Neuronal stem cell (in vitro differentiated cells): ENCODE measurements around the gene YBX2.

ENCODE experiments used
- DNase-seq: peaks from one replicate; pipeline ENCODE4 v3.0.0-alpha.2; 2013; ENCODE audit warnings: low spot score
- H2AFZ ChIP-seq: one replicate; pipeline ENCODE4 v1.6.1; 2013; ENCODE audit warnings: mild to moderate bottlenecking, low read length, inconsistent platforms
- H2AK5ac ChIP-seq: 2 replicates; pipeline ENCODE4 v1.6.1; 2013; ENCODE audit warnings: low read depth, mild to moderate bottlenecking, inconsistent platforms, low read length, moderate library complexity, mixed read lengths
- H2BK120ac ChIP-seq: 2 replicates; pipeline ENCODE4 v1.6.1; 2013; ENCODE audit warnings: low read depth, mild to moderate bottlenecking, inconsistent platforms, low read length, moderate library complexity, mixed read lengths
- H2BK12ac ChIP-seq: one replicate; pipeline ENCODE4 v1.6.1; 2013; ENCODE audit warnings: low read length, inconsistent platforms
- H2BK15ac ChIP-seq: 2 replicates; pipeline ENCODE4 v1.6.1; 2013; ENCODE audit warnings: mild to moderate bottlenecking, low read length, inconsistent platforms, mixed read lengths
- H2BK5ac ChIP-seq: one replicate; pipeline ENCODE4 v1.6.1; 2013; ENCODE audit warnings: inconsistent platforms, mild to moderate bottlenecking, low read length, moderate library complexity
- H3K14ac ChIP-seq: one replicate; pipeline ENCODE4 v1.6.1; 2013; ENCODE audit warnings: low read length, inconsistent platforms
- H3K18ac ChIP-seq: 2 replicates; pipeline ENCODE4 v1.6.1; 2013; ENCODE audit warnings: low read length, inconsistent platforms
- H3K23ac ChIP-seq: 2 replicates; pipeline ENCODE4 v1.6.1; 2013; ENCODE audit warnings: low read depth, mild to moderate bottlenecking, mixed read lengths, low read length, inconsistent platforms; ENCODE audit not compliant: poor library complexity
- H3K27ac ChIP-seq: replicated peaks from 3 replicates; pipeline ENCODE4 v1.5.1; 2013; ENCODE audit warnings: low read length, inconsistent platforms
- H3K27me3 ChIP-seq, 3 experiments: 2 replicates each; pipeline ENCODE4 v1.6.1; 2013; ENCODE audit warnings: low read length in 3 of 3, mild to moderate bottlenecking in 2 of 3, inconsistent platforms in 1 of 3, low read depth in 1 of 3, mixed read lengths in 1 of 3, moderate library complexity in 1 of 3; ENCODE audit not compliant: control insufficient read depth in 3 of 3, insufficient read depth in 3 of 3
- H3K36me3 ChIP-seq, 2 donors: replicated peaks in 1 of 2; 2 replicates each; pipeline ENCODE4 v1.6.1; 2013; ENCODE audit warnings: low read length in 2 of 2; ENCODE audit not compliant: control insufficient read depth in 2 of 2, insufficient read depth in 2 of 2
- H3K4ac ChIP-seq: 2 replicates; pipeline ENCODE4 v1.6.1; 2013; ENCODE audit warnings: inconsistent platforms, mild to moderate bottlenecking, low read length, moderate library complexity
- H3K4me1 ChIP-seq, 2 donors: 1 replicate in 1 of 2; 2 replicates in 1 of 2; pipeline ENCODE4 v1.6.1; 2013; ENCODE audit warnings: low read length in 2 of 2, low read depth in 1 of 2; ENCODE audit not compliant: control insufficient read depth in 2 of 2, insufficient read depth in 1 of 2
- H3K4me2 ChIP-seq: one replicate; pipeline ENCODE4 v1.6.1; 2013; ENCODE audit warnings: mild to moderate bottlenecking, low read length, inconsistent platforms; ENCODE audit not compliant: insufficient read depth, poor library complexity, severe bottlenecking
- H3K4me3 ChIP-seq, 2 donors: 2 replicates each; pipeline ENCODE4 v1.5.1; 2013; ENCODE audit warnings: low read length in 2 of 2, mild to moderate bottlenecking in 2 of 2, inconsistent platforms in 1 of 2, moderate library complexity in 1 of 2
- H3K79me1 ChIP-seq: one replicate; pipeline ENCODE4 v1.6.1; 2013; ENCODE audit warnings: low read depth, mild to moderate bottlenecking, inconsistent platforms, low read length, moderate library complexity
- H3K9ac ChIP-seq: one replicate; pipeline ENCODE4 v1.6.1; 2013; ENCODE audit warnings: mild to moderate bottlenecking, low read depth, low read length, inconsistent platforms; ENCODE audit not compliant: poor library complexity
- H3K9me3 ChIP-seq, 2 donors: replicated peaks in 1 of 2; 2 replicates each; pipeline versions ENCODE3 to v1.6.1; 2013; ENCODE audit warnings: low read length in 2 of 2, mild to moderate bottlenecking in 2 of 2, inconsistent platforms in 1 of 2, low read depth in 1 of 2, mixed read lengths in 1 of 2, moderate library complexity in 1 of 2; ENCODE audit not compliant: control insufficient read depth in 2 of 2, insufficient read depth in 1 of 2
- H4K8ac ChIP-seq: one replicate; pipeline ENCODE4 v1.6.1; 2013; ENCODE audit warnings: low read depth, mild to moderate bottlenecking, inconsistent platforms, low read length, moderate library complexity
- H4K91ac ChIP-seq: one replicate; pipeline ENCODE4 v1.6.1; 2013; ENCODE audit warnings: low read length, low read depth, mild to moderate bottlenecking, inconsistent platforms; ENCODE audit not compliant: poor library complexity
- WGBS, 2 donors: extraction: QIAGEN DNeasy Blood & Tissue Kit; methylation state at CpG; one replicate each; pipeline ENCODE4 v1.1.7; 2013; ENCODE audit warnings: missing lambda C conversion rate in 2 of 2, mixed read lengths in 1 of 2; ENCODE audit not compliant: insufficient read length in 2 of 2, insufficient replicate concordance in 1 of 2; ENCODE audit errors: extremely low coverage in 2 of 2; 5-methylcytosine and 5-hydroxymethylcytosine counted together

The YBX2 gene

GRCh38 chr17:7313890-7314718 lies 19.7 kb upstream of the YBX2 start:
- no peak overlapping the region for H4K91ac ChIP-seq
- no peak overlapping the region for H4K8ac ChIP-seq
- H3K18ac ChIP-seq = no peak overlapping the region
- peaks cover 7% of the 10 kb centered on the region for H3K79me1 ChIP-seq
- no peak overlapping the region for H2AK5ac ChIP-seq
- H3K23ac ChIP-seq = no peak overlapping the region
- peaks cover 8 to 16% of the 10 kb centered on the region in 2 donors for H3K4me1 ChIP-seq
- no peaks in the 10 kb centered on the region for H3K9me3 ChIP-seq
- H2BK120ac ChIP-seq = peak overlapping the region; percentile 78
- H3K4me3 ChIP-seq = peak overlapping the region; percentile 60 to 92
- H3K4ac ChIP-seq = no peak overlapping the region
- H2BK12ac ChIP-seq = no peak overlapping the region
- no peak for DNase-seq
- H2BK15ac ChIP-seq = no peak overlapping the region
- WGBS, 2 donors = no CpG with 5 or more reads among the region's 9 CpGs
- peaks cover 68 to 85% of the 10 kb centered on the region in 2 donors for H3K36me3 ChIP-seq
- no peak overlapping the region for H3K14ac ChIP-seq
- no peak overlapping the region for H2AFZ ChIP-seq
- H3K27me3 ChIP-seq = no peaks in the 10 kb centered on the region
- no peak overlapping the region for H2BK5ac ChIP-seq
- peak overlapping the region; percentile 91 for H3K9ac ChIP-seq
- H3K27ac ChIP-seq = no peak overlapping the region
- peak overlapping the region; percentile 93 for H3K4me2 ChIP-seq

GRCh38 chr17:7313088-7313889 lies 18.9 kb upstream of the YBX2 start:
- peaks cover 7% of the 10 kb centered on the region for H3K79me1 ChIP-seq
- H3K4me2 ChIP-seq = no peak overlapping the region
- H2AK5ac ChIP-seq = no peak overlapping the region
- no peak overlapping the region for H4K91ac ChIP-seq
- H4K8ac ChIP-seq = no peak overlapping the region
- H3K36me3 ChIP-seq = peaks cover 59 to 77% of the 10 kb centered on the region in 2 donors
- peaks cover 8 to 18% of the 10 kb centered on the region in 2 donors for H3K4me1 ChIP-seq
- no peak overlapping the region for H3K9ac ChIP-seq
- DNase-seq = no peak
- H2AFZ ChIP-seq = no peak overlapping the region
- no peak overlapping the region for H3K4ac ChIP-seq
- H3K9me3 ChIP-seq = no peaks in the 10 kb centered on the region
- H3K27me3 ChIP-seq = no peaks in the 10 kb centered on the region
- H2BK15ac ChIP-seq = no peak overlapping the region
- H2BK5ac ChIP-seq = no peak overlapping the region
- H2BK12ac ChIP-seq = no peak overlapping the region
- H3K4me3 ChIP-seq = peak overlapping the region in 1 of 2 donors; percentile 60
- no peak overlapping the region for H3K27ac ChIP-seq
- no peak overlapping the region for H3K14ac ChIP-seq
- H2BK120ac ChIP-seq = no peak overlapping the region
- H3K23ac ChIP-seq = no peak overlapping the region
- no CpG with 5 or more reads among the region's 7 CpGs for WGBS, 2 donors
- no peak overlapping the region for H3K18ac ChIP-seq

GRCh38 chr17:7312432-7313087 lies 18.1 kb upstream of the YBX2 start:
- peaks cover 7% of the 10 kb centered on the region for H3K79me1 ChIP-seq
- no peak overlapping the region for H4K91ac ChIP-seq
- DNase-seq = no peak
- no peaks in the 10 kb centered on the region for H3K9me3 ChIP-seq
- H3K14ac ChIP-seq = no peak overlapping the region
- H2AK5ac ChIP-seq = no peak overlapping the region
- H3K4me3 ChIP-seq = no peak overlapping the region
- H3K4me1 ChIP-seq = peaks cover 8 to 18% of the 10 kb centered on the region in 2 donors
- H2BK120ac ChIP-seq = no peak overlapping the region
- no peak overlapping the region for H3K4me2 ChIP-seq
- H2BK12ac ChIP-seq = no peak overlapping the region
- H3K27ac ChIP-seq = no peak overlapping the region
- no peak overlapping the region for H2BK5ac ChIP-seq
- no peak overlapping the region for H4K8ac ChIP-seq
- H3K4ac ChIP-seq = no peak overlapping the region
- H2BK15ac ChIP-seq = no peak overlapping the region
- no peak overlapping the region for H3K9ac ChIP-seq
- H3K36me3 ChIP-seq = peaks cover 52 to 70% of the 10 kb centered on the region in 2 donors
- no peak overlapping the region for H2AFZ ChIP-seq
- no peak overlapping the region for H3K18ac ChIP-seq
- no CpG with 5 or more reads among the region's 7 CpGs for WGBS, 2 donors
- peak overlapping the region; percentile 16 for H3K23ac ChIP-seq
- H3K27me3 ChIP-seq = no peaks in the 10 kb centered on the region
